HuH-7 (cell line): ENCODE data around the gene SBNO2.

Experiments used
- DNase-seq: peaks from one replicate; pipeline ENCODE4 v3.0.0; 2011; ENCODE audit warnings: low spot score

The SBNO2 gene

GRCh38 chr19:1105873-1106840 is 67.9 kb downstream of the SBNO2 start:
- no peak for DNase-seq

- peak; percentile 47 for DNase-seq
Observed at GRCh38 chr19:1105008-1105872, 68.8 kb downstream of the SBNO2 start.

GRCh38 chr19:1104311-1105007 is 69.6 kb downstream of the SBNO2 start:
- DNase-seq = peak; percentile 67

GRCh38 chr19:1103708-1104310 is 70.3 kb downstream of the SBNO2 start, which contains the start of gene GPX4:
GPX4 (plus strand) TSS chr19:1103994; CDS start chr19:1104044, 50 bp downstream.
- peak; percentile 95 for DNase-seq

- no peak for DNase-seq
Observed at GRCh38 chr19:1103132-1103707, 70.8 kb downstream of the SBNO2 start.

- no peak for DNase-seq
Observed at GRCh38 chr19:1102407-1103131, 71.5 kb downstream of the SBNO2 start.

GRCh38 chr19:1101337-1101698 is 72.8 kb downstream of the SBNO2 start:
- DNase-seq = no peak

- DNase-seq = peak; percentile 56
Observed at GRCh38 chr19:1098177-1099051, 75.7 kb downstream of the SBNO2 start.

- DNase-seq = peak; percentile 60
Observed at GRCh38 chr19:1097810-1098176, 76.3 kb downstream of the SBNO2 start.

GRCh38 chr19:1094978-1095701 is 78.9 kb downstream of the SBNO2 start, which contains the start of gene POLR2E:
POLR2E (minus strand) TSS chr19:1095375; CDS start chr19:1095315, 60 bp downstream.
- DNase-seq = peak; percentile 89

GRCh38 chr19:1094655-1094977 is 79.5 kb downstream of the SBNO2 start:
- no peak for DNase-seq

- no peak for DNase-seq
Observed at GRCh38 chr19:1093811-1094553, 80.1 kb downstream of the SBNO2 start.

GRCh38 chr19:1093330-1093729 is 80.7 kb downstream of the SBNO2 start:
- no peak for DNase-seq

- no peak for DNase-seq
Observed at GRCh38 chr19:1091544-1092175, 82.4 kb downstream of the SBNO2 start.

- DNase-seq = no peak
Observed at GRCh38 chr19:1090731-1091543, 83.1 kb downstream of the SBNO2 start.

GRCh38 chr19:1089891-1090290 is 84.2 kb downstream of the SBNO2 start:
- DNase-seq = no peak
